Spinal cord (tissue), 10 donors: ENCODE results near the gene FLT3. TPM values are rescaled to one million over a fixed set of nuclear protein-coding genes. Genes with fewer than 3 reads are reported as not detected.
A peak's percentile ranks its signal among the peaks of the same experiment; 100 is the strongest.
"Not testable (repeated sequence)": the region's sequence is repeated elsewhere in the genome, so short reads cannot be mapped to it uniquely, and the experiment has no call there.

Experiments used
- DNase-seq, 6 donors: peaks; one replicate each; pipeline versions ENCODE4 v3.0.0 to v3.0.0-alpha.2; 2013 to 2015; ENCODE audit warnings: low spot score in 6 of 6, low read depth in 4 of 6
- H3K27ac ChIP-seq: one replicate; pipeline ENCODE4 v1.5.1; 2013; ENCODE audit warnings: low read depth, low read length, control low read depth
- H3K27me3 ChIP-seq: one replicate; pipeline ENCODE4 v1.6.1; 2013; ENCODE audit warnings: low read length; ENCODE audit not compliant: control insufficient read depth, insufficient read depth
- H3K36me3 ChIP-seq: one replicate; pipeline ENCODE4 v1.6.1; 2013; ENCODE audit warnings: low read length; ENCODE audit not compliant: control insufficient read depth, insufficient read depth
- H3K4me1 ChIP-seq: one replicate; pipeline ENCODE4 v1.6.1; 2013; ENCODE audit warnings: low read length; ENCODE audit not compliant: control insufficient read depth, insufficient read depth
- H3K4me3 ChIP-seq: one replicate; pipeline ENCODE4 v1.5.1; 2013; ENCODE audit warnings: low read depth, low read length, control low read depth
- H3K9me3 ChIP-seq: one replicate; pipeline ENCODE4 v1.6.1; 2013; ENCODE audit warnings: low read length; ENCODE audit not compliant: control insufficient read depth, insufficient read depth
- WGBS: methylation state at CpG from one replicate; pipeline ENCODE4 v1.1.5; 2013; ENCODE audit warnings: missing lambda C conversion rate; ENCODE audit not compliant: insufficient coverage; 5-methylcytosine and 5-hydroxymethylcytosine counted together
- long read RNA-seq, 4 donors: transcript quantifications; one replicate each; lab custom pipeline, GENCODE V29; 2026
- polyA plus RNA-seq, 2 donors: library from polyadenylated mRNA; unstranded; fragments of 120-200 nt; gene quantifications; one replicate each; pipeline ENCODE4 v1.2.1, GENCODE V29; 2013; ENCODE audit not compliant: insufficient read length in 2 of 2
- total RNA-seq, 2 donors: library from RNA; depleted of rRNA in 1 of 2; stranded (reverse); fragments of 120-200 nt in 1 of 2; fragments of >200 nt in 1 of 2; gene quantifications; one replicate each; pipeline versions ENCODE4 v1.2.3 to v1.2.4, GENCODE V29; 2013 to 2014
- donor health status: healthy.

Gene FLT3
- total RNA-seq: 1 to 10 TPM; 1.9 to 7.8 TPM
- polyA plus RNA-seq: 1 to 10 TPM; 3.4 to 5.9 TPM
- long read RNA-seq, donor 1, partial matches to known transcripts: 0 of 1 reads
- long read RNA-seq, donor 1, other reads (novel, unspliced or antisense): 0 of 1 reads
- long read RNA-seq, donor 2: 0 reads
- long read RNA-seq, donor 3: 0 reads
- long read RNA-seq, donor 4: 0 reads

GRCh38 chr13:28100150-28101121, at the start of gene FLT3:
TSS of gene FLT3 (minus strand) at chr13:28100576. CDS start at chr13:28100510, 66 bp downstream.
- no peaks in the 10 kb centered on the region for H3K36me3 ChIP-seq
- H3K9me3 ChIP-seq: no peaks in the 10 kb centered on the region
- H3K4me1 ChIP-seq: peaks cover 7% of the 10 kb centered on the region
- peak in 4 of 6 donors; percentile 32 to 87 (median 55) for DNase-seq
- H3K27me3 ChIP-seq: peaks cover 19% of the 10 kb centered on the region
- H3K4me3 ChIP-seq: peak within 1 kb of the TSS; percentile 32
- under 1% methylated on average over 106 of the region's 106 CpGs for WGBS
- H3K27ac ChIP-seq: no peak within 1 kb of the TSS

- Histone ChIP-seq H3K4me1 (no peaks in the 10 kb centered on the region), H3K9me3 (no peaks in the 10 kb centered on the region), H3K36me3 (no peaks in the 10 kb centered on the region), H3K27me3 (no peaks in the 10 kb centered on the region), H3K27ac (no peak overlapping the region), H3K4me3 (no peak overlapping the region)
- no CpG with 5 or more reads among the region's 1 CpG for WGBS
- DNase-seq: no peak
Observed at GRCh38 chr13:28147495-28147894, 47.1 kb upstream of the FLT3 start.

GRCh38 chr13:28145049-28145448, 44.7 kb upstream of the FLT3 start:
- DNase-seq: no peak
- no peak overlapping the region for H3K4me3 ChIP-seq
- no peaks in the 10 kb centered on the region for H3K36me3 ChIP-seq
- H3K9me3 ChIP-seq: no peaks in the 10 kb centered on the region
- no peaks in the 10 kb centered on the region for H3K27me3 ChIP-seq
- no peak overlapping the region for H3K27ac ChIP-seq
- WGBS: 100% methylated on average over 1 of the region's 6 CpGs
- peaks cover 14% of the 10 kb centered on the region for H3K4me1 ChIP-seq

- not testable (repeated sequence) for DNase-seq, H3K27me3 ChIP-seq, H3K9me3 ChIP-seq, H3K36me3 ChIP-seq, H3K27ac ChIP-seq, H3K4me3 ChIP-seq
- H3K4me1 ChIP-seq: peaks cover 18% of the 10 kb centered on the region
- 78% methylated on average over 4 of the region's 10 CpGs for WGBS
Observed at GRCh38 chr13:28141542-28141941, 41.2 kb upstream of the FLT3 start.

GRCh38 chr13:28140433-28141125, 40.2 kb upstream of the FLT3 start:
- 80% methylated on average over 1 of the region's 10 CpGs for WGBS
- no peaks in the 10 kb centered on the region for H3K36me3 ChIP-seq
- H3K4me3 ChIP-seq: peak overlapping the region; percentile 56
- DNase-seq: no peak
- no peaks in the 10 kb centered on the region for H3K9me3 ChIP-seq
- peaks cover 20% of the 10 kb centered on the region for H3K4me1 ChIP-seq
- no peaks in the 10 kb centered on the region for H3K27me3 ChIP-seq
- H3K27ac ChIP-seq: no peak overlapping the region

GRCh38 chr13:28138756-28139470, 38.5 kb upstream of the FLT3 start:
- Histone ChIP-seq H3K9me3 (no peaks in the 10 kb centered on the region), H3K4me1 (peaks cover 20% of the 10 kb centered on the region), H3K36me3 (no peaks in the 10 kb centered on the region), H3K4me3 (peak overlapping the region; percentile 56), H3K27ac (peak overlapping the region; percentile 97), H3K27me3 (no peaks in the 10 kb centered on the region)
- under 1% methylated on average over 52 of the region's 60 CpGs for WGBS
- DNase-seq: peak; percentile 57 to 93 (median 70)

GRCh38 chr13:28138012-28138755, 37.8 kb upstream of the FLT3 start, which contains the start of gene PAN3:
TSS of gene PAN3 (plus strand) at chr13:28138545. CDS start at chr13:28138658, 113 bp downstream.
- Histone ChIP-seq H3K9me3 (no peaks in the 10 kb centered on the region), H3K4me1 (peaks cover 20% of the 10 kb centered on the region), H3K4me3 (peak within 1 kb of the TSS; percentile 56), H3K36me3 (no peaks in the 10 kb centered on the region), H3K27ac (peak within 1 kb of the TSS; percentile 97), H3K27me3 (no peaks in the 10 kb centered on the region)
- DNase-seq: peak; percentile 81 to 97 (median 88)
- under 1% methylated on average over 70 of the region's 84 CpGs for WGBS

- Histone ChIP-seq H3K27ac (peak overlapping the region; percentile 97), H3K27me3 (no peaks in the 10 kb centered on the region), H3K9me3 (no peaks in the 10 kb centered on the region), H3K36me3 (no peaks in the 10 kb centered on the region), H3K4me3 (peak overlapping the region; percentile 56), H3K4me1 (peaks cover 20% of the 10 kb centered on the region)
- 0% methylated on average over 5 of the region's 11 CpGs for WGBS
- DNase-seq: peak in 3 of 6 donors; percentile 50 to 71 (median 68)
Observed at GRCh38 chr13:28137596-28137995, 37.2 kb upstream of the FLT3 start.
